ENCODE measurements around the gene OR52D1.

- TF ChIP-seq, protein P1, sequence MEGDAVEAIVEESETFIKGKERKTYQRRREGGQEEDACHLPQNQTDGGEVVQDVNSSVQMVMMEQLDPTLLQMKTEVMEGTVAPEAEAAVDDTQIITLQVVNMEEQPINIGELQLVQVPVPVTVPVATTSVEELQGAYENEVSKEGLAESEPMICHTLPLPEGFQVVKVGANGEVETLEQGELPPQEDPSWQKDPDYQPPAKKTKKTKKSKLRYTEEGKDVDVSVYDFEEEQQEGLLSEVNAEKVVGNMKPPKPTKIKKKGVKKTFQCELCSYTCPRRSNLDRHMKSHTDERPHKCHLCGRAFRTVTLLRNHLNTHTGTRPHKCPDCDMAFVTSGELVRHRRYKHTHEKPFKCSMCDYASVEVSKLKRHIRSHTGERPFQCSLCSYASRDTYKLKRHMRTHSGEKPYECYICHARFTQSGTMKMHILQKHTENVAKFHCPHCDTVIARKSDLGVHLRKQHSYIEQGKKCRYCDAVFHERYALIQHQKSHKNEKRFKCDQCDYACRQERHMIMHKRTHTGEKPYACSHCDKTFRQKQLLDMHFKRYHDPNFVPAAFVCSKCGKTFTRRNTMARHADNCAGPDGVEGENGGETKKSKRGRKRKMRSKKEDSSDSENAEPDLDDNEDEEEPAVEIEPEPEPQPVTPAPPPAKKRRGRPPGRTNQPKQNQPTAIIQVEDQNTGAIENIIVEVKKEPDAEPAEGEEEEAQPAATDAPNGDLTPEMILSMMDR (IDR thresholded peaks at IDR 0.05 in 2 of 3, conservative IDR thresholded peaks at IDR 0.05 in 1 of 3; ENCODE audit: insufficient read depth in 2 of 3, low read depth in 1 of 3, low read length in 3 of 3) = no peak
- no peak for TF ChIP-seq ZNF512 (tag; IDR thresholded peaks at IDR 0.05)
Observed at GRCh38 chr11:5499671-5500070, 11.2 kb downstream of the OR52D1 start.

All from K562 (cell line).